D721Med (cell line): ENCODE results near the gene RPS6KB1.
"Not testable (repeated sequence)": the region's sequence is repeated elsewhere in the genome, so short reads cannot be mapped to it uniquely, and the experiment has no call there.

Source experiments
- DNase-seq: peaks from one replicate; pipeline ENCODE4 v3.0.0; 2011; ENCODE audit warnings: low spot score; ENCODE audit not compliant: insufficient read length
- FAIRE-seq: peaks from 2 replicates; lab custom pipeline; 2011; peaks lifted over from hg19 to GRCh38; lab: Jason Lieb, UNC
- CTCF ChIP-seq: IDR thresholded peaks from 2 replicates; pipeline ENCODE4 v1.5.1; 2012; ENCODE audit warnings: mild to moderate bottlenecking, control low read depth; ENCODE audit not compliant: insufficient read depth; ENCODE audit errors: missing control alignments

The RPS6KB1 gene

GRCh38 chr17:59964482-59965328, 71.8 kb downstream of the RPS6KB1 start, which contains the start of gene RNFT1:
Gene RNFT1 (minus strand): TSS chr17:59964740. CDS start chr17:59964663, 77 bp downstream.
- DNase-seq, result peak; percentile 73
- no peak for FAIRE-seq
- no peak for TF ChIP-seq CTCF

DNA sequence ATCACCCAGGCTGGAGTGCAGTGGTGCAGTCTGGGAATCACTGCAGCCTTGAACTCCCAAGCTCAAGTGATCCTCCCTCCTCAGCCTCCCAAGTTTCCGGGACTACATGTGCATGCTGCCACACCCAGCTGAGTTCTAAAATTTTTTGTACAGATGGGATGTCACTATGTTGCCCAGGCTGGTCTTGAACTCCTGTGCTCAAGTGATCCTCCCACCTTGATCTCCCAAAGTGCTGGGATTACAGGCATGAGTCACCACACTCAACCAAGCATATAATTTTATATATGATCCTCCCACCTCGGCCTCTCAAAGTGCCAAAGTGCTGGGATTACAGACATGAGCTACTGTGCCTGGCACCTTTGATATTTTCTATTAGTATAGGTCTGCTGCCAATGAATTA, 78.8 kb downstream of the RPS6KB1 start:
- FAIRE-seq, result not testable (repeated sequence)

GRCh38 chr17:59972778-59973177, 79.9 kb downstream of the RPS6KB1 start:
- no peak for TF ChIP-seq CTCF
- DNase-seq (no peak), FAIRE-seq (no peak)

More for the DNA sequence above, 78.8 kb downstream of the RPS6KB1 start:
- not testable (repeated sequence) for DNase-seq

- DNase-seq, result not testable (repeated sequence)
Observed at GRCh38 chr17:59973483-59973882, 80.6 kb downstream of the RPS6KB1 start.

GRCh38 chr17:59975166-59975565, 82.2 kb downstream of the RPS6KB1 start:
- DNase-seq, FAIRE-seq: not testable (repeated sequence)

More at GRCh38 chr17:59973483-59973882, 80.6 kb downstream of the RPS6KB1 start:
- FAIRE-seq, result not testable (repeated sequence)

- DNase-seq, FAIRE-seq: not testable (repeated sequence)
Observed at GRCh38 chr17:59996608-59997007, 103.7 kb downstream of the RPS6KB1 start.
